ENCODE results near the gene PRPF6. TPM values are rescaled to one million over a fixed set of nuclear protein-coding genes. Genes with fewer than 3 reads are reported as not detected.

Gene PRPF6
- polyA plus RNA-seq, 1 donor from 2014 or later: 91.9 TPM

DNA sequence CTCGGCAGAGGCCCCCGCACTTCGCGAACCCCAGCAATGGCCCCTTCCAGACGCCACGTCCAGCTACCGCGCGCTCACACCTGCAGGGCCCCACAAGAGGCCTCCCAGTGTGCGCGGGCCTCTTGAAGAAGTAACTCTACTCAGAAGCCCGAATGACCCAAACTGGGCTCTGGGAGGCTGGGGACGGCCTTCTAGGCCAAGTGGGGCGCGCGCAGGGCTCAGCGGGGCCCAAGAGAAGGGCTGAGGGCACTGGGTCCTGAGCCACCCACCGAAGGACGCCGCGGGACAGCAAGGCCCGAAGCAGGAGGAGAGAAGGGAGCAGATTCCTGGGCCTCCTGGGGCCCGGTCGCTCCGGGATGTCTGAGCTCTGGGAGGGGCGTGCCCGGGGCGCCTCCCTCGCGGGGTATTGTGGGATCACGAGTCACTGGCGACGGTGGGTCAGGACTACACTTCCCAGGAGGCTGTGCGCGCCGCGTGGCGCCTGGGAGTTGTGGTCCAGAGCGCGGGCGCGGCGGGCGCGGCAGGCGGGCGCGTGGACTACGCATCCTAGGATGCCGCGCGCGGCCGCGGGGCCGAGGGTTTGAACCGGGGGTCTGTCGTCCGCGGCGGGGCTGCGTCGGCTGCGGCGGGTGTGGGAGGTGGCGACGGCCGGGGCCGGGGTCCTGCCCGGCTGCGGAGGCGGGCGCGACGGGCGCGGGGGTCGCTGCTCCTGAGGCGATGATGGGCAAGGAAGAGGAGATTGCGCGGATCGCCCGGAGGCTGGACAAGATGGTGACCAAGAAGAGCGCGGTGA, 81.9 kb downstream of the PRPF6 start, which contains the start of gene TCEA2:
Gene TCEA2, plus strand, starts transcription at position 603 of the 793 bp plus-strand sequence. Its CDS starts 115 bp downstream, at position 718.
- H3K4me3 ChIP-seq (ENCODE audit: low read length): peak within 1 kb of the TSS; percentile 78
- no peaks in the 10 kb centered on the region for H3K27me3 ChIP-seq (ENCODE audit: insufficient read depth, low read depth, low read length)
- peaks cover 7% of the 10 kb centered on the region for H3K79me2 ChIP-seq (replicated peaks; ENCODE audit: insufficient read depth, low read length)
- TF ChIP-seq SMC3 (conservative IDR thresholded peaks at IDR 0.05; ENCODE audit: poor library complexity) (no peak), POLR2AphosphoS5 (IDR thresholded peaks at IDR 0.05) (peak; percentile 61), TAF1 (IDR thresholded peaks at IDR 0.05; ENCODE audit: low read depth) (no peak), EP300 (conservative IDR thresholded peaks at IDR 0.05; ENCODE audit: poor library complexity, severe bottlenecking) (peak; percentile 50), RAD21 (conservative IDR thresholded peaks at IDR 0.05) (peak; percentile 12), MXI1 (conservative IDR thresholded peaks at IDR 0.05; ENCODE audit: poor library complexity, severe bottlenecking) (peak; percentile 82), EZH2 (IDR thresholded peaks at IDR 0.05; ENCODE audit: borderline replicate concordance, insufficient read depth, low read length, poor library complexity, severe bottlenecking) (no peak)
- TF ChIP-seq, protein P1, sequence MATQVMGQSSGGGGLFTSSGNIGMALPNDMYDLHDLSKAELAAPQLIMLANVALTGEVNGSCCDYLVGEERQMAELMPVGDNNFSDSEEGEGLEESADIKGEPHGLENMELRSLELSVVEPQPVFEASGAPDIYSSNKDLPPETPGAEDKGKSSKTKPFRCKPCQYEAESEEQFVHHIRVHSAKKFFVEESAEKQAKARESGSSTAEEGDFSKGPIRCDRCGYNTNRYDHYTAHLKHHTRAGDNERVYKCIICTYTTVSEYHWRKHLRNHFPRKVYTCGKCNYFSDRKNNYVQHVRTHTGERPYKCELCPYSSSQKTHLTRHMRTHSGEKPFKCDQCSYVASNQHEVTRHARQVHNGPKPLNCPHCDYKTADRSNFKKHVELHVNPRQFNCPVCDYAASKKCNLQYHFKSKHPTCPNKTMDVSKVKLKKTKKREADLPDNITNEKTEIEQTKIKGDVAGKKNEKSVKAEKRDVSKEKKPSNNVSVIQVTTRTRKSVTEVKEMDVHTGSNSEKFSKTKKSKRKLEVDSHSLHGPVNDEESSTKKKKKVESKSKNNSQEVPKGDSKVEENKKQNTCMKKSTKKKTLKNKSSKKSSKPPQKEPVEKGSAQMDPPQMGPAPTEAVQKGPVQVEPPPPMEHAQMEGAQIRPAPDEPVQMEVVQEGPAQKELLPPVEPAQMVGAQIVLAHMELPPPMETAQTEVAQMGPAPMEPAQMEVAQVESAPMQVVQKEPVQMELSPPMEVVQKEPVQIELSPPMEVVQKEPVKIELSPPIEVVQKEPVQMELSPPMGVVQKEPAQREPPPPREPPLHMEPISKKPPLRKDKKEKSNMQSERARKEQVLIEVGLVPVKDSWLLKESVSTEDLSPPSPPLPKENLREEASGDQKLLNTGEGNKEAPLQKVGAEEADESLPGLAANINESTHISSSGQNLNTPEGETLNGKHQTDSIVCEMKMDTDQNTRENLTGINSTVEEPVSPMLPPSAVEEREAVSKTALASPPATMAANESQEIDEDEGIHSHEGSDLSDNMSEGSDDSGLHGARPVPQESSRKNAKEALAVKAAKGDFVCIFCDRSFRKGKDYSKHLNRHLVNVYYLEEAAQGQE (IDR thresholded peaks at IDR 0.05; ENCODE audit: borderline replicate concordance): no peak
- TF ChIP-seq, protein P2, sequence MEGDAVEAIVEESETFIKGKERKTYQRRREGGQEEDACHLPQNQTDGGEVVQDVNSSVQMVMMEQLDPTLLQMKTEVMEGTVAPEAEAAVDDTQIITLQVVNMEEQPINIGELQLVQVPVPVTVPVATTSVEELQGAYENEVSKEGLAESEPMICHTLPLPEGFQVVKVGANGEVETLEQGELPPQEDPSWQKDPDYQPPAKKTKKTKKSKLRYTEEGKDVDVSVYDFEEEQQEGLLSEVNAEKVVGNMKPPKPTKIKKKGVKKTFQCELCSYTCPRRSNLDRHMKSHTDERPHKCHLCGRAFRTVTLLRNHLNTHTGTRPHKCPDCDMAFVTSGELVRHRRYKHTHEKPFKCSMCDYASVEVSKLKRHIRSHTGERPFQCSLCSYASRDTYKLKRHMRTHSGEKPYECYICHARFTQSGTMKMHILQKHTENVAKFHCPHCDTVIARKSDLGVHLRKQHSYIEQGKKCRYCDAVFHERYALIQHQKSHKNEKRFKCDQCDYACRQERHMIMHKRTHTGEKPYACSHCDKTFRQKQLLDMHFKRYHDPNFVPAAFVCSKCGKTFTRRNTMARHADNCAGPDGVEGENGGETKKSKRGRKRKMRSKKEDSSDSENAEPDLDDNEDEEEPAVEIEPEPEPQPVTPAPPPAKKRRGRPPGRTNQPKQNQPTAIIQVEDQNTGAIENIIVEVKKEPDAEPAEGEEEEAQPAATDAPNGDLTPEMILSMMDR (IDR thresholded peaks at IDR 0.05; ENCODE audit: poor library complexity, severe bottlenecking): peak; percentile 30
- peak within 1 kb of the TSS; percentile 91 for H2AFZ ChIP-seq (ENCODE audit: low read depth, low read length)
- H3K9me3 ChIP-seq (ENCODE audit: low read length): no peaks in the 10 kb centered on the region
- H3K4me2 ChIP-seq (ENCODE audit: low read length): peak within 1 kb of the TSS; percentile 74
- H3K9me2 ChIP-seq (ENCODE audit: insufficient read depth, low read length): no peaks in the 10 kb centered on the region
- H3K27ac ChIP-seq (ENCODE audit: low read length): peak within 1 kb of the TSS; percentile 52
- H3K9ac ChIP-seq (ENCODE audit: low read length): peak within 1 kb of the TSS; percentile 83
- H4K20me1 ChIP-seq (ENCODE audit: insufficient read depth): no peaks in the 10 kb centered on the region
- H3F3A ChIP-seq (ENCODE audit: insufficient read depth, low read length, poor library complexity, severe bottlenecking): no peaks in the 10 kb centered on the region
- H3K36me3 ChIP-seq (ENCODE audit: insufficient read depth, low read length): no peaks in the 10 kb centered on the region

DNA sequence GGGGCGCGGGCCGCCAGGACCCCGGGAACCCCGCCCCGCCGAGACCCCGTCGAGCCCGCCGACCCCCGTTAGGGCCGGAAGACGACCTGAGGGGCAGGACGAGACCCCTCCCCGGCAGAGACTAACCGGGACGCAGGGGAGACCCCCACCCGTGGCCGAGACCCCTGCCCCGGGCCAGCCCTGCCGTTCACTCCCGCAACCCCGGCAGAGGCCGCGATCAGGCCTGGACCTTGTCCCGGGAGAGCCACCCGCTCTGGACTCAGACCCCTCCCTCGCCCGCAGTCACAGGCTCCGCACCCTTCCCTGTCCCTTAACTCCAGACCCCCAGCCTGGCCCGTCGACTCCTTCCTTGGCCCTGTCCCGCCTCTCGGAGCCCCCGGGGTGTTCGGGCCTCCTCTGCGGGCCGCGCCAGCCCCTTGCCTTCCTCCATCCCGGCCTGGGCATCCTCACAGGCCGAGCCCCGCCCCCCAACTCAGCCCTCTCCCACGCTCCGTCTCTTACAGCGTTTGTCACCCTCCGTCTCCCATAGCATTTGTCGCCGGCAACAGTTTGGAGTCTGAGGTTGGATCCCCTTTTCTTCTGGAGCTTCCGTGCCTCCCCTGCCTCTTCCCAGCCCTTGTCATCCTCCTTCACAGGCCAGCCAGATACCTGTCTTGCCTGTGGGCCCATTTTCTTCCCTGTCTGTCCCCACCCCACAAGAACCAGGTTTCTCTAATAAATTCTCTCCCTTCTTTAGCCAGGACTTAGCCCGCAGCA, 82.6 kb downstream of the PRPF6 start:
- Histone ChIP-seq H3K9ac (ENCODE audit: low read length) (peak overlapping the region; percentile 83), H3K36me3 (ENCODE audit: insufficient read depth, low read length) (no peaks in the 10 kb centered on the region), H2AFZ (ENCODE audit: low read depth, low read length) (peak overlapping the region; percentile 51), H3K27me3 (ENCODE audit: insufficient read depth, low read depth, low read length) (no peaks in the 10 kb centered on the region), H3K9me3 (ENCODE audit: low read length) (no peaks in the 10 kb centered on the region), H3K4me2 (ENCODE audit: low read length) (peak overlapping the region; percentile 74), H4K20me1 (ENCODE audit: insufficient read depth) (no peaks in the 10 kb centered on the region), H3K9me2 (ENCODE audit: insufficient read depth, low read length) (no peaks in the 10 kb centered on the region), H3K27ac (ENCODE audit: low read length) (peak overlapping the region; percentile 41), H3K79me2 (replicated peaks; ENCODE audit: insufficient read depth, low read length) (peaks cover 7% of the 10 kb centered on the region), H3K4me3 (ENCODE audit: low read length) (peak overlapping the region; percentile 78), H3F3A (ENCODE audit: insufficient read depth, low read length, poor library complexity, severe bottlenecking) (no peaks in the 10 kb centered on the region)
- TF ChIP-seq SMC3 (conservative IDR thresholded peaks at IDR 0.05; ENCODE audit: poor library complexity): no peak
- TF ChIP-seq TAF1 (IDR thresholded peaks at IDR 0.05; ENCODE audit: low read depth): no peak
- TF ChIP-seq POLR2AphosphoS5 (IDR thresholded peaks at IDR 0.05): no peak
- TF ChIP-seq EZH2 (IDR thresholded peaks at IDR 0.05; ENCODE audit: borderline replicate concordance, insufficient read depth, low read length, poor library complexity, severe bottlenecking): no peak
- TF ChIP-seq EP300 (conservative IDR thresholded peaks at IDR 0.05; ENCODE audit: poor library complexity, severe bottlenecking): no peak
- TF ChIP-seq, protein P2 (IDR thresholded peaks at IDR 0.05; ENCODE audit: poor library complexity, severe bottlenecking): no peak
- no peak for TF ChIP-seq MXI1 (conservative IDR thresholded peaks at IDR 0.05; ENCODE audit: poor library complexity, severe bottlenecking)
- TF ChIP-seq, protein P1 (IDR thresholded peaks at IDR 0.05; ENCODE audit: borderline replicate concordance): no peak
